NCI-H524 (cell line): ENCODE results near the gene CHN1.

Source experiments
- DNase-seq, 2 experiments: peaks; one replicate each; lab custom pipeline; 2025; lab: John Stamatoyannopoulos, UW

CHN1 gene

GRCh38 chr2:175009917-175010621 lies 4.9 kb upstream of the CHN1 start:
- no peak for DNase-seq

GRCh38 chr2:175008801-175009495 lies 3.8 kb upstream of the CHN1 start:
- DNase-seq: no peak

DNA sequence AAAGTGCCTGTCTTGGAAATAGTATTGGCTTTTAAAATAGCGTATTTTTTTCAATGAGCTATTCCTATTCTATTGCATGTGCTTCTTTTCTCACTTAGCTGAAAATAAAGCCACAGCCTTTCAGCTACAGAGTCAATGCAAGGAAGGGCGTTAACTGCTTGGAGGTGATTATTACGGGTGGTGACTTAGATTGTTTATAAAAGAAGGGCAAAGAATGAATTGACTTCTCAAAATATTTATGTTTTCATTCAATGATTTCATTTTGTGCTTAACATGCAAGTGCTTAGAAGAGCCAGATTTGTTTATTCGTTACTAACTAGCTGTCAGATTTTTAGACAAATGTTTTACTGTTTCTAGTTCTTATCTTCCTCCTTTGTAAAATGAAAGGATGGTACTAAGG lies 2.8 kb upstream of the CHN1 start:
- no peak for DNase-seq

GRCh38 chr2:175007510-175007909 lies 2.3 kb upstream of the CHN1 start:
- DNase-seq: no peak

- DNase-seq: no peak
These were observed 1.1 kb upstream of the CHN1 start for GRCh38 chr2:175006281-175006680.

GRCh38 chr2:175005733-175006264 lies 618 bp upstream of the CHN1 start:
- peak in 1 of 2 experiments; percentile 45 for DNase-seq

GRCh38 chr2:175004730-175004979 lies 526 bp downstream of the CHN1 start:
- DNase-seq: no peak

GRCh38 chr2:175003875-175004729 lies 1.1 kb downstream of the CHN1 start:
- DNase-seq: peak in 1 of 2 experiments; percentile 18

DNA sequence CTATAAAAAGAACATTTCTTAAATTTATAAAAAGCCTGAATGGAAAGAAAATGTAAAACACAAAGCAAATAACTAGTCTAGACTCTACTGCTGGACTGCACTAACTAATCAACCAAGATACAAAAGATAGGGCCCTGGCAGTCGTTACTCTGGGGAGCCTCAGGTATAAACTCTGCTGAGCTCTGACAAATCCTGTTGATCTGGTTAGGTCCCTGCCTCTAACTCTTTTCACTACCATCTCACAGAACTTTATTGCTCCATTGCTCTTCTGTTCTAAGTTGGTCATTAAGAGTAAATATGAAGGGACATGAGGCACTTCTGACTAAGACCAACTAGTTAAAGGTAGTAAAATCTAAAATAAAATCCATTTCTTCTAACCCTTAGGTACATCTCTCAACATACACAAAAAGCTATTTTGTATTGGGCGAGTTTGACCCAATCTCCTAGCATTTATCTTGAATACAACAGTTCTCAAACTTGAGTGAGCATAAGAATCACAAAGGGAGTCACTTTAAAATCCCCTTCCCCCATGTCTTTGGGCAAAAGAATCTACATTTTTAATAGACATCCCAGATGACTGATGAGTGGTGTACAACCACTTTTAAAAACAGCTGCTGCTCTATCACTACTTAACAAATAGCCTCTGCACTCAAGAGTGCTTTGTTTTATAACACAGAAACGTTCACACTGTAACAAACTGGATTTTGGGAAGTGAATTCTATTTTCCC lies 2.5 kb downstream of the CHN1 start:
- peak in 1 of 2 experiments; percentile 42 for DNase-seq

- DNase-seq: no peak
These were observed 3.6 kb downstream of the CHN1 start for GRCh38 chr2:175001566-175001965.

GRCh38 chr2:174997110-174997509 lies 8.1 kb downstream of the CHN1 start:
- DNase-seq: no peak

DNA sequence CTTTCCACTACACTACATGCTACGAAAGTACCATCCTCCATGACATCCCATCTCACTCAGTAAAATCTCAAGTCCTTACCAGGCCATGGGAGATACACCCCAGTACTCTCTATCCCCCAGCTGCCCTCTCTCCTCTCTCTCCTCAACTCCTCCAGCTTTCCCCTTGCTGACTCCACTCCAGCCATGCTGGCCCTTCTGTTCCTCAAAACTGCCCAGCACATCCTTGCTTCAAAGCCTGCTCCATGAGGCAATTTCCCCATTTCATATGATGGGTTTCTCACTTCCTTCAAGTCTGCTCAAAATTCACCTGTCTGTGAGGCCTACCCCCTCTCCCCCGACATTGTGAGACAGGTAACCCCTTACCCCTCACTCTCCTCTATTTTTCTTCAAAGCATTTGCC lies 8.6 kb downstream of the CHN1 start:
- DNase-seq: no peak

DNA sequence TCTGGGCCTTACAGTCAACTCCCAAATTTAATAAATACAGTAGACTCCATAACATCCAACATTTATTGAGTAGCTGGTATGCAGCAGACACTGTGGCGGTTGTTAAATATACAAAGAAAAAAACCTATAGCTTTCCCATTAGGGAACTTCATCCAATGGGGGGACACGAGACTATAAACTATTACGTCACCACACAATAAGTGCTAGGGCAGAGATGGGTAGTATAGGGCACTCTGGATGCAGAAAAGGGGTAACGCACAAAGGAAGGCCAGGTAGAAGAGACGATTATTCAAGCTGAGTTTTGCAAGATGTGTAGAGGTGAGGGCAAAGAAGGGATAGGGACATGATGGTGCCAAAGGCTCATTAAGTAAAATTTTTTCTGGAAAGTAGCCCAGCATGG lies 10.8 kb downstream of the CHN1 start:
- no peak for DNase-seq

GRCh38 chr2:174992886-174993285 lies 12.3 kb downstream of the CHN1 start:
- no peak for DNase-seq

- no peak for DNase-seq
These were observed 19.6 kb downstream of the CHN1 start for GRCh38 chr2:174985614-174986013.

DNA sequence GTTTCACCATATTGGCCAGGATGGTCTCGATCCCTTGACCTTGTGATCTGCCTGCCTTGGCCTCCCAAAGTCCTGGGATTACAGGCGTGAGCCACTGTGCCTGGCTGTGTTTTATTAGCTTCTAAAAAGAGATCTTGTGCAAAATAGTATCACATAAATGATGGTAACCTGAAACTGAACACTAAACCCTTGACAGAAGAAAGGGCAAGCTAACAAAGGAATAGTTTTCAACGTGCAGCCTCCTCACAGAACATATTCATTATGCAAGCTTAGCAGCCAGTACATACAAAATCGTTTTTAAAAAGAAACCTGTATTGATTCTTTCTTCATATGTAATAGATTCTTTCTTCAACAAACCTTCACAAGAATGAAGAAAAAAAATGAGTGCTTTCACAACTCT lies 20.6 kb downstream of the CHN1 start:
- no peak for DNase-seq

- no peak for DNase-seq
These were observed 23.9 kb downstream of the CHN1 start for GRCh38 chr2:174981331-174981730.

DNA sequence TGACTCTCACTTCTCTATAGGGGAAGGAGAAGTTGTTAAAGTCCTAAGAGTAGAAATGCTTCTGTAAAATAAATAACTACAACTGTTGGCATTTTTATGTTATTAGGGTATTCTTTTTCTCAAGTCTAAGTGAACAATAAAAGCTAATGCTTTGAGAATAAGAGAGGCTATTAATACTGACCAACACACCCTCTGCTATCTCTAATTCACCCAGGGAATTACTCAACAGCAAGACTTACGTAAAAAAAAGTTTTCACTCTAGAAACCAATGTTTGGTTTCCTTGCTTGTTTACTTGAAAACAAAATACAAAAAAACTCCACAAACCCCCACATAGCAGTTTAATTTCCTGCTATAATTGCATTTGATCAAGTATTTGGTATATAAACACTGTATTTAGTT lies 25.2 kb downstream of the CHN1 start:
- no peak for DNase-seq

- DNase-seq: no peak
These were observed 27.8 kb downstream of the CHN1 start for GRCh38 chr2:174977364-174977763.

DNA sequence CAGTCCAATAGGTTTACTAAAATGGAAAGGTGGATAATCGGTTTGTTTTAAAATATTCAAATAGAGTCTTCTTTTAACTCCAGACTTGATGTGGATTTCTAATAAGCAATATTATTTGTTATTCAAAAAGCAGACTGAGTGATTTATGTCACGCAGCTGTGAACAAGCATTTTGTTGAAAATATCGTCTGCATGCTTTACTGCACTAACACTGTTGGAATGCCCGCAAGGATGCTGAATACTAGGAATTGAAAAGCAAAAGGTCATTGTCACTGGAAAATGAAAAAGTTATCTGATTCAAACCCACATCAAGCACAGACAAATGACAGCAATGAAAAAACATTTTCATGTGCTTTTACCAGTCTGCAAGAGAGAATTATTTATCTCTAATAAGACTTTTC lies 31.1 kb downstream of the CHN1 start:
- DNase-seq: no peak

DNA sequence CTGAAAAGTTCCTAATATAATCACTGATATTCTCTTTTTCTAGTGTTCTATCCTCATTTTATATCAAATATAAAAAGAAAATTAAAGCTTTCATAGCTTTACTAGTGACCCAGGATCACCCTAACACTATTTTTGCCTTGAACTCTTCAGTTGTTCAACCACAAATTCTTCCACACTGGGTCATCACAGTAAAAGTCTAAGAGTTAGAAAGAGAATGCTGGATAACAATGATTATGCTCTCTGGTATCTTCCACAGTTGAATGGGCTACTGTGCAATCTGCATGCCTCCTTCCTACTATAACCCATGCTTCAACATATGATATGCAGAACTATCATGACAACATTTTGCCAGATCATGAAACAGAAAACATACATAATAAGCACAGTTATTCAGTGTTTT lies 32.3 kb downstream of the CHN1 start:
- DNase-seq: no peak
